HUES6 (cell line): ENCODE results near the gene NT5C1A.

Experiments
- H3K27ac ChIP-seq: 2 replicates; pipeline ENCODE4 v1.7.0; 2013; ENCODE audit warnings: low read depth, mild to moderate bottlenecking, low read length, inconsistent platforms
- H3K27me3 ChIP-seq: 2 replicates; pipeline ENCODE4 v1.6.1; 2013; ENCODE audit warnings: low read length; ENCODE audit not compliant: control insufficient read depth, insufficient read depth
- H3K36me3 ChIP-seq: 2 replicates; pipeline ENCODE4 v1.6.1; 2013; ENCODE audit warnings: low read length; ENCODE audit not compliant: control insufficient read depth, insufficient read depth
- H3K4me1 ChIP-seq: 2 replicates; pipeline ENCODE4 v1.6.1; 2013; ENCODE audit warnings: low read length; ENCODE audit not compliant: control insufficient read depth, insufficient read depth
- H3K4me3 ChIP-seq: 2 replicates; pipeline ENCODE4 v1.5.1; 2013; ENCODE audit warnings: low read depth, low read length
- H3K9ac ChIP-seq: one replicate; pipeline ENCODE4 v1.6.1; 2013; ENCODE audit warnings: mild to moderate bottlenecking, low read length
- H3K9me3 ChIP-seq: 2 replicates; pipeline ENCODE4 v1.6.1; 2013; ENCODE audit warnings: low read depth, low read length; ENCODE audit not compliant: control insufficient read depth, insufficient read depth

Gene NT5C1A

GRCh38 chr1:39662861-39663260 is 9.0 kb downstream of the NT5C1A start:
- H3K27ac ChIP-seq = no peak overlapping the region
- peaks cover 93% of the 10 kb centered on the region for H3K27me3 ChIP-seq
- H3K9me3 ChIP-seq = no peaks in the 10 kb centered on the region
- no peaks in the 10 kb centered on the region for H3K4me1 ChIP-seq
- no peak overlapping the region for H3K9ac ChIP-seq
- H3K36me3 ChIP-seq = no peaks in the 10 kb centered on the region
- no peak overlapping the region for H3K4me3 ChIP-seq

GRCh38 chr1:39659538-39659937 is 12.4 kb downstream of the NT5C1A start:
- no peaks in the 10 kb centered on the region for H3K36me3 ChIP-seq
- no peak overlapping the region for H3K27ac ChIP-seq
- no peaks in the 10 kb centered on the region for H3K4me1 ChIP-seq
- H3K9ac ChIP-seq = no peak overlapping the region
- H3K4me3 ChIP-seq = no peak overlapping the region
- no peaks in the 10 kb centered on the region for H3K9me3 ChIP-seq
- peaks cover 91% of the 10 kb centered on the region for H3K27me3 ChIP-seq

GRCh38 chr1:39659110-39659509 is 12.8 kb downstream of the NT5C1A start:
- no peaks in the 10 kb centered on the region for H3K9me3 ChIP-seq
- no peak overlapping the region for H3K27ac ChIP-seq
- no peak overlapping the region for H3K9ac ChIP-seq
- no peaks in the 10 kb centered on the region for H3K36me3 ChIP-seq
- no peak overlapping the region for H3K4me3 ChIP-seq
- H3K4me1 ChIP-seq = no peaks in the 10 kb centered on the region
- peaks cover 94% of the 10 kb centered on the region for H3K27me3 ChIP-seq

- Histone ChIP-seq H3K27me3 (peaks cover 91% of the 10 kb centered on the region), H3K27ac (no peak overlapping the region), H3K36me3 (no peaks in the 10 kb centered on the region), H3K4me3 (no peak overlapping the region), H3K9me3 (no peaks in the 10 kb centered on the region), H3K9ac (no peak overlapping the region), H3K4me1 (no peaks in the 10 kb centered on the region)
These were observed 13.9 kb downstream of the NT5C1A start for GRCh38 chr1:39657923-39658485.

- Histone ChIP-seq H3K9me3 (no peaks in the 10 kb centered on the region), H3K36me3 (no peaks in the 10 kb centered on the region), H3K27me3 (peaks cover 85% of the 10 kb centered on the region), H3K9ac (no peak overlapping the region), H3K27ac (no peak overlapping the region), H3K4me3 (no peak overlapping the region), H3K4me1 (no peaks in the 10 kb centered on the region)
These were observed 14.5 kb downstream of the NT5C1A start for GRCh38 chr1:39657402-39657801.

GRCh38 chr1:39656391-39656790 is 15.5 kb downstream of the NT5C1A start:
- Histone ChIP-seq H3K36me3 (no peaks in the 10 kb centered on the region), H3K9ac (no peak overlapping the region), H3K4me3 (no peak overlapping the region), H3K27me3 (peaks cover 80% of the 10 kb centered on the region), H3K9me3 (no peaks in the 10 kb centered on the region), H3K4me1 (no peaks in the 10 kb centered on the region), H3K27ac (no peak overlapping the region)

- H3K27me3 ChIP-seq = peaks cover 80% of the 10 kb centered on the region
- no peaks in the 10 kb centered on the region for H3K4me1 ChIP-seq
- H3K27ac ChIP-seq = no peak overlapping the region
- H3K36me3 ChIP-seq = no peaks in the 10 kb centered on the region
- H3K9me3 ChIP-seq = no peaks in the 10 kb centered on the region
- H3K4me3 ChIP-seq = no peak overlapping the region
- no peak overlapping the region for H3K9ac ChIP-seq
These were observed 16.2 kb downstream of the NT5C1A start for GRCh38 chr1:39655578-39656268.

GRCh38 chr1:39654291-39654690 is 17.6 kb downstream of the NT5C1A start:
- Histone ChIP-seq H3K9ac (no peak overlapping the region), H3K27me3 (peaks cover 77% of the 10 kb centered on the region), H3K27ac (no peak overlapping the region), H3K36me3 (no peaks in the 10 kb centered on the region), H3K4me1 (no peaks in the 10 kb centered on the region), H3K4me3 (no peak overlapping the region), H3K9me3 (no peaks in the 10 kb centered on the region)

GRCh38 chr1:39653546-39654031 is 18.3 kb downstream of the NT5C1A start:
- H3K9ac ChIP-seq = no peak overlapping the region
- no peaks in the 10 kb centered on the region for H3K4me1 ChIP-seq
- H3K36me3 ChIP-seq = no peaks in the 10 kb centered on the region
- no peak overlapping the region for H3K27ac ChIP-seq
- H3K9me3 ChIP-seq = no peaks in the 10 kb centered on the region
- H3K27me3 ChIP-seq = peaks cover 70% of the 10 kb centered on the region
- H3K4me3 ChIP-seq = no peak overlapping the region

- H3K27me3 ChIP-seq = peaks cover 72% of the 10 kb centered on the region
- no peak overlapping the region for H3K9ac ChIP-seq
- H3K27ac ChIP-seq = no peak overlapping the region
- no peak overlapping the region for H3K4me3 ChIP-seq
- no peaks in the 10 kb centered on the region for H3K36me3 ChIP-seq
- H3K9me3 ChIP-seq = no peaks in the 10 kb centered on the region
- H3K4me1 ChIP-seq = no peaks in the 10 kb centered on the region; the same call in 1 of the 2 replicates
These were observed 19.4 kb downstream of the NT5C1A start for GRCh38 chr1:39652554-39652953.

GRCh38 chr1:39652105-39652504 is 19.8 kb downstream of the NT5C1A start:
- H3K4me1 ChIP-seq = peaks cover 2% of the 10 kb centered on the region; the same call in 1 of the 2 replicates

More at GRCh38 chr1:39652105-39652504, 19.8 kb downstream of the NT5C1A start:
- no peaks in the 10 kb centered on the region for H3K9me3 ChIP-seq
- no peak overlapping the region for H3K27ac ChIP-seq
- H3K27me3 ChIP-seq = peaks cover 72% of the 10 kb centered on the region
- no peak overlapping the region for H3K4me3 ChIP-seq
- H3K36me3 ChIP-seq = no peaks in the 10 kb centered on the region
- no peak overlapping the region for H3K9ac ChIP-seq
